NCI-H446 treated with DMSO at 0.1 percent for 48 hours (cell line): ENCODE data around the gene TMEM52B.
"Not testable (repeated sequence)": the region's sequence is repeated elsewhere in the genome, so short reads cannot be mapped to it uniquely, and the experiment has no call there.

Source experiments
- DNase-seq: peaks from one replicate; lab custom pipeline; 2025; lab: John Stamatoyannopoulos, UW

TMEM52B gene

DNA sequence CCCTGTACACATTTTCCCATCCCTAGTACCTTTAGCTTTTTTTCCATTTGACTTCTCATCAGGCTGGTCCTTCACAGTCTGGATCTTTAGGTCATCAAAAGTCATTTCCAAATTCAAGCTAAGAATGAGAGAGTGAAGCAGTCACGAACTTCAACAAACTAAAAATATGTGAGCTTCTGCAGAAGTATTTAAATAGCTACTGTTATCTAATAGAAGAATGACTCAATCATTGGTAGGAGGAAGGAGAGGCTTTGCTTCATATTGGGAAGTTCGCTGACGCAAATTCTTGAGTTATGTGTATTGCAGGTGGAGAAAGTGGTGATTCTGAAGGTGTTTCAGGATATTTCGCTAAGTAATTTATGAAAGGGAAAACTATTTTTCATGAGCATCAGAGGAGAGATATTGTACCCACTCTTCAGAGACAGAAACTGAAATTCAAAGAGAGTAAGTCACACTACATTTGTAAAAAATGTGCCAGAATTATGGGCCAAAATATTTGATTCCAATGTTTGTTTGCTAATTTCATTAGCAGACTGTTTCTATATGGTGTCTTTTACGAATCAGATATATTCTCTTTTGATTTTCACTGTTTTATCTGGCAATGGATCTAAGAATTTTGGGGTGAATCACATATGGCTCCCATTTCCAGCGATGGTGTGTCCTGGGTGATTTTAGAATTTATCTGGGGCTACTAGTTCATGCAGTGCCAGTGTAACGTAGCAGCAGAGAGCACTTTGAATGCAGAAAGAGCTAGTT lies 6.7 kb upstream of the TMEM52B start, which contains the start of gene OLR1:
Gene OLR1 (minus strand): TSS at position 160 of the 756 bp plus-strand sequence. CDS start 55 bp downstream, at position 105.
- no peak for DNase-seq

GRCh38 chr12:10174986-10175614 lies 3.7 kb upstream of the TMEM52B start:
- no peak for DNase-seq

GRCh38 chr12:10175846-10176636 lies 2.8 kb upstream of the TMEM52B start:
- no peak for DNase-seq

- no peak for DNase-seq
These were observed 947 bp downstream of the TMEM52B start for GRCh38 chr12:10179776-10180181.

GRCh38 chr12:10182354-10183049 lies 3.7 kb downstream of the TMEM52B start:
- no peak for DNase-seq

DNA sequence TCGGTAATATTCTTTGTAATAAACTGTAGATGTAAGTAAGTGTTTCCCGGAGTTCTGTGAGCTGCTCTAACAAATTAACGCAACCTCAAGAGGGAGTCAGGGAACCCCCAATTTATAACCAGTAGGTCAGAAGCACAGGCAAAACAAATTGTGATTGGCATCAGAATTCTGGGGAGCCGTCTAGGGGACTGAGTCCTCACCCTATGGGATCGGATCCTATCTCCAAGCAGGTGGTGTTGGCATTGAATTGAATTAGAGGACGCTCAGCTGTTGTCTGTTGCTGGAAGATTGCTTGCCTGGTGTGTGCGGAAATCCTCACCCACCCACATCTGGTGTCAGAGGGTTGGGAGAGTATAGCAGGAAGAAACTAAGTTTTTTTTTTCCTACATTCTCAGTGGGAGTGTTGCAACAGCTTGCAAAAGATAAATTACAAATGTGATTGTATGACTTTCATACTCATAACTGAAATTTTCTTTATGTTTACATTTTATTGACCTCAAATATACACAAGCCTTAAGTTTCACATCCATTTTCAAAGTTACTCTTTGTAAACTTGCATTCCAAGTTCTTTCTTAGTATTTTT lies 5.5 kb downstream of the TMEM52B start:
- DNase-seq = no peak

GRCh38 chr12:10186299-10186698 lies 7.5 kb downstream of the TMEM52B start:
- DNase-seq = no peak

GRCh38 chr12:10186958-10187357 lies 8.1 kb downstream of the TMEM52B start:
- DNase-seq = not testable (repeated sequence)

- no peak for DNase-seq
These were observed 10.8 kb downstream of the TMEM52B start for GRCh38 chr12:10189653-10190052.

GRCh38 chr12:10190558-10191388 lies 11.9 kb downstream of the TMEM52B start:
- DNase-seq = no peak

GRCh38 chr12:10191865-10192264 lies 13.0 kb downstream of the TMEM52B start:
- DNase-seq = no peak

GRCh38 chr12:10194160-10194670 lies 15.4 kb downstream of the TMEM52B start:
- no peak for DNase-seq

DNA sequence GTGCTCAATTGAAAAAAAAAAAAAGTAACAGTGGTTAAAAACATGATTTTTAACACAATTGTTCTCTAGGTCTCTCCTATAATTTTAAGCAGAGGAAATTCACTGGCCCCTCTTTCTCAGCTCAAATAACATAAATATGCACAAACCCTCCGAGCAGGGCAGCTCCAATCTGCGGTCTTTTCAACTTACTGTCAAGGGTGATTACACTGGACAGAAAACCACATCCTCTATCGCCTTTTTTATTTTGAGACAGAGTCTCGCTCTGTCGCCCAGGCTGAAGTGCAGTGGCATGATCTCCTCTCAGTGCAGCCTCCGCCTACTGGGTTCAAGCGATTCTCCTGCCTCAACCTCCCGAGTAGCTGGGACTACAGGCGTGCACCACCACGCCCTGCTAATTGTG lies 17.4 kb downstream of the TMEM52B start:
- DNase-seq = no peak

- no peak for DNase-seq
These were observed 19.0 kb downstream of the TMEM52B start for GRCh38 chr12:10197879-10198278.

GRCh38 chr12:10204495-10204894 lies 25.7 kb downstream of the TMEM52B start:
- not testable (repeated sequence) for DNase-seq

GRCh38 chr12:10205220-10205807 lies 26.5 kb downstream of the TMEM52B start:
- DNase-seq = no peak

DNA sequence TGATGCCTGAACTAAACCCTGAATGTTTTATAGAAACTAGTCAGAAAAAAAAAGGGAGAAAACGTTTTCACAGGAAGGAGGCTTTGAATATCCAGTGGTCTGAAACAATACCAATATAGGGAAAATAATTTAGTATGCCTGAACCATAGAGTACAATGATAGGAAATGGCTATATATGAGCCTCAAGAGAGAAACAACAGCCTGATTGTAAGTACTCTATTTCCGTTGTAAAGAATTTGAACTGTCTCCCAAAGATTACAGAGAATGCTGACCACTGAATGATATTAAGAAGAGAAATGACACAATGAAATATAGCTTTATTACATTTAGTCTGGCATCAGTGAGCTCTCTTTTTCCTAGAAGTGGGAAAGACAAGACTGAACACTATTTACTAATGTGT lies 28.3 kb downstream of the TMEM52B start:
- no peak for DNase-seq

- DNase-seq = no peak
These were observed 31.4 kb downstream of the TMEM52B start for GRCh38 chr12:10210225-10210624.

GRCh38 chr12:10211101-10211939 lies 32.5 kb downstream of the TMEM52B start:
- no peak for DNase-seq
